ENCODE data around the gene RBM20.
"Not testable (repeated sequence)": the region's sequence is repeated elsewhere in the genome, so short reads cannot be mapped to it uniquely, and the experiment has no call there.

The RBM20 gene

GRCh38 chr10:110656612-110657011 is 12.5 kb downstream of the RBM20 start:
- H3K9ac ChIP-seq: no peak overlapping the region
- no peak overlapping the region for H3K4me2 ChIP-seq (ENCODE audit: low read length)
- no peaks in the 10 kb centered on the region for H3K9me3 ChIP-seq (ENCODE audit: control insufficient read depth, low read length)
- no peak overlapping the region for H3K27ac ChIP-seq
- H2AFZ ChIP-seq: no peak overlapping the region
- no peaks in the 10 kb centered on the region for H3K27me3 ChIP-seq (ENCODE audit: control insufficient read depth, insufficient read depth, low read length)
- no peaks in the 10 kb centered on the region for H3K36me3 ChIP-seq (ENCODE audit: control insufficient read depth, insufficient read depth, low read length)
- TF ChIP-seq, protein P1, sequence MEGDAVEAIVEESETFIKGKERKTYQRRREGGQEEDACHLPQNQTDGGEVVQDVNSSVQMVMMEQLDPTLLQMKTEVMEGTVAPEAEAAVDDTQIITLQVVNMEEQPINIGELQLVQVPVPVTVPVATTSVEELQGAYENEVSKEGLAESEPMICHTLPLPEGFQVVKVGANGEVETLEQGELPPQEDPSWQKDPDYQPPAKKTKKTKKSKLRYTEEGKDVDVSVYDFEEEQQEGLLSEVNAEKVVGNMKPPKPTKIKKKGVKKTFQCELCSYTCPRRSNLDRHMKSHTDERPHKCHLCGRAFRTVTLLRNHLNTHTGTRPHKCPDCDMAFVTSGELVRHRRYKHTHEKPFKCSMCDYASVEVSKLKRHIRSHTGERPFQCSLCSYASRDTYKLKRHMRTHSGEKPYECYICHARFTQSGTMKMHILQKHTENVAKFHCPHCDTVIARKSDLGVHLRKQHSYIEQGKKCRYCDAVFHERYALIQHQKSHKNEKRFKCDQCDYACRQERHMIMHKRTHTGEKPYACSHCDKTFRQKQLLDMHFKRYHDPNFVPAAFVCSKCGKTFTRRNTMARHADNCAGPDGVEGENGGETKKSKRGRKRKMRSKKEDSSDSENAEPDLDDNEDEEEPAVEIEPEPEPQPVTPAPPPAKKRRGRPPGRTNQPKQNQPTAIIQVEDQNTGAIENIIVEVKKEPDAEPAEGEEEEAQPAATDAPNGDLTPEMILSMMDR (IDR thresholded peaks at IDR 0.05): no peak
- no peaks in the 10 kb centered on the region for H3K79me2 ChIP-seq
- no peaks in the 10 kb centered on the region for H3K4me1 ChIP-seq
- no peak overlapping the region for H3K4me3 ChIP-seq (ENCODE audit: low read depth, low read length)

GRCh38 chr10:110657973-110658691 is 14.0 kb downstream of the RBM20 start:
- Histone ChIP-seq H3K36me3 (ENCODE audit: control insufficient read depth, insufficient read depth, low read length) (no peaks in the 10 kb centered on the region), H3K4me1 (no peaks in the 10 kb centered on the region)

DNA sequence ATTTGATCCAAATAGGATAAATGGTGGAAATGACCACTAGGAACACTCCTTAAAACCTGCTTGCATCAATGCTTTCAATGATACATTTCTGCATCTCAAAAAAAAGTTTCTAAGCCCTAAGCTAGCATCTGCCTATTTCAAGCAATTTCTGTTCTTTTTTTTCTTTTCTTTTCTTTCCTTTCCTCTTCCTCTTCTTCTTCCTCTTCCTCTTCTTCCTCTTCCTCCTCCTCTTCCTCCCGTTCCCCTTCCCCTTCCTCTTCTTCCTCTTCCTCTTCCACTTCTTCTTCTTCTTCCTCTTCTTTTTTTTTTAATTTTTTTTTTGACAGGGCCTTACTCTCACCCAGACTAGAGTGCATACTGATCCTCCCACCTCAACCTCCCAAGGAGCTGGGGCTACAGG is 15.4 kb downstream of the RBM20 start:
- Histone ChIP-seq H3K4me1 (no peaks in the 10 kb centered on the region), H2AFZ (no peak overlapping the region), H3K4me3 (ENCODE audit: low read depth, low read length) (no peak overlapping the region), H3K4me2 (ENCODE audit: low read length) (no peak overlapping the region), H3K9me3 (ENCODE audit: control insufficient read depth, low read length) (no peaks in the 10 kb centered on the region), H3K36me3 (ENCODE audit: control insufficient read depth, insufficient read depth, low read length) (no peaks in the 10 kb centered on the region), H3K27ac (no peak overlapping the region), H3K27me3 (ENCODE audit: control insufficient read depth, insufficient read depth, low read length) (no peaks in the 10 kb centered on the region), H3K9ac (no peak overlapping the region), H3K79me2 (no peaks in the 10 kb centered on the region)
- TF ChIP-seq, protein P1 (IDR thresholded peaks at IDR 0.05): no peak

More at GRCh38 chr10:110657973-110658691, 14.0 kb downstream of the RBM20 start:
- H3K9me3 ChIP-seq (ENCODE audit: control insufficient read depth, low read length): no peaks in the 10 kb centered on the region
- H3K79me2 ChIP-seq: no peaks in the 10 kb centered on the region
- TF ChIP-seq, protein P1 (IDR thresholded peaks at IDR 0.05): no peak
- no peak overlapping the region for H3K27ac ChIP-seq
- no peak overlapping the region for H2AFZ ChIP-seq
- H3K9ac ChIP-seq: no peak overlapping the region
- no peaks in the 10 kb centered on the region for H3K27me3 ChIP-seq (ENCODE audit: control insufficient read depth, insufficient read depth, low read length)
- no peak overlapping the region for H3K4me2 ChIP-seq (ENCODE audit: low read length)
- no peak overlapping the region for H3K4me3 ChIP-seq (ENCODE audit: low read depth, low read length)

GRCh38 chr10:110660289-110660688 is 16.2 kb downstream of the RBM20 start:
- not testable (repeated sequence) for H3K79me2 ChIP-seq, H3K4me1 ChIP-seq

DNA sequence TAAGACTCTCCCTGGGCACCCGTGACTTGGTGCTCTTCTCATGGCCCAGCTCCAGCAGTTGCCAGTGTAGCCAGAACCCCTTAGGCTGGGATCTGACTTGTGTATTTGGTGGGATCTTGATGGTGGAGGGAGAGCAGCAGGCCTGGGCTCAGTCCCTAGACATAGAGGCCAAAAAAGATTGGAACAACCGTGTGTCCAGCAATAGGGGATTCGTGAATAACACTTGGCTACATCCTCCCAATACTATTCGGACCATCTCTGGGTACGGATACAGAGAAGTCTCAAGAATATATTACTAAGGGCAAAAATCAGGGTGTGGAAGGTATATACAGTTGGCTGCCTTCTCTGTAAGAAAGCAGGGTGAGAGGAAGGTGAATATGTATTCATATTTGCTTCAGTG is 17.2 kb downstream of the RBM20 start:
- Histone ChIP-seq H3K4me1 (no peaks in the 10 kb centered on the region), H3K36me3 (ENCODE audit: control insufficient read depth, insufficient read depth, low read length) (no peaks in the 10 kb centered on the region), H3K9me3 (ENCODE audit: control insufficient read depth, low read length) (no peaks in the 10 kb centered on the region), H3K4me3 (ENCODE audit: low read depth, low read length) (no peak overlapping the region), H3K27me3 (ENCODE audit: control insufficient read depth, insufficient read depth, low read length) (no peaks in the 10 kb centered on the region), H2AFZ (no peak overlapping the region), H3K9ac (no peak overlapping the region), H3K27ac (no peak overlapping the region), H3K79me2 (no peaks in the 10 kb centered on the region), H3K4me2 (ENCODE audit: low read length) (no peak overlapping the region)
- TF ChIP-seq, protein P1 (IDR thresholded peaks at IDR 0.05): no peak

More at GRCh38 chr10:110660289-110660688, 16.2 kb downstream of the RBM20 start:
- not testable (repeated sequence) for H2AFZ ChIP-seq; H3K9me3 ChIP-seq (ENCODE audit: control insufficient read depth, low read length); H3K27ac ChIP-seq; H3K4me2 ChIP-seq (ENCODE audit: low read length); H3K9ac ChIP-seq; H3K27me3 ChIP-seq (ENCODE audit: control insufficient read depth, insufficient read depth, low read length); H3K4me3 ChIP-seq (ENCODE audit: low read depth, low read length); H3K36me3 ChIP-seq (ENCODE audit: control insufficient read depth, insufficient read depth, low read length)

Data from parathyroid adenoma (tissue), 2 donors.